Suppressor macrophage treated with lipopolysaccharide for 1 hour (primary cell): ENCODE results near the gene LRRTM3.

ENCODE experiments used
- DNase-seq, 3 donors: peaks; one replicate each; pipeline ENCODE4 v3.0.0-alpha.2; 2020 to 2022

The LRRTM3 gene

GRCh38 chr10:67140641-67141040 lies 214.8 kb downstream of the LRRTM3 start:
- no peak for DNase-seq

- DNase-seq, result no peak
These were observed 215.5 kb downstream of the LRRTM3 start for GRCh38 chr10:67141300-67141699.

GRCh38 chr10:67144530-67144929 lies 218.7 kb downstream of the LRRTM3 start:
- no peak for DNase-seq
